CD4-positive, alpha-beta T cell treated with Interleukin-15 for 1 hour (primary cell): ENCODE measurements around the gene HIPK4.
"Not testable (repeated sequence)": the region's sequence is repeated elsewhere in the genome, so short reads cannot be mapped to it uniquely, and the experiment has no call there.

Experiments used
- DNase-seq: peaks from one replicate; pipeline ENCODE4 v3.0.0-alpha.2; 2020

Gene HIPK4

GRCh38 chr19:40415768-40416167 lies 25.8 kb upstream of the HIPK4 start:
- DNase-seq = no peak

- no peak for DNase-seq
Measured at GRCh38 chr19:40414542-40415535, 24.9 kb upstream of the HIPK4 start.

GRCh38 chr19:40413291-40413845 lies 23.4 kb upstream of the HIPK4 start, which contains the start of gene PRX:
TSS of gene PRX (minus strand) at chr19:40413378. CDS start at chr19:40407932, 5,446 bp downstream.
- no peak for DNase-seq

GRCh38 chr19:40412866-40413265 lies 22.9 kb upstream of the HIPK4 start:
- no peak for DNase-seq

GRCh38 chr19:40411958-40412499 lies 22.0 kb upstream of the HIPK4 start:
- no peak for DNase-seq

- DNase-seq = no peak
Measured at GRCh38 chr19:40411125-40411842, 21.3 kb upstream of the HIPK4 start.

GRCh38 chr19:40410030-40410389 lies 20.0 kb upstream of the HIPK4 start:
- no peak for DNase-seq

GRCh38 chr19:40408598-40408925 lies 18.6 kb upstream of the HIPK4 start:
- not testable (repeated sequence) for DNase-seq

- no peak for DNase-seq
Measured at GRCh38 chr19:40407714-40408597, 18.0 kb upstream of the HIPK4 start.

GRCh38 chr19:40403262-40403984 lies 13.4 kb upstream of the HIPK4 start:
- DNase-seq = peak; percentile 88

GRCh38 chr19:40400559-40400958 lies 10.6 kb upstream of the HIPK4 start:
- no peak for DNase-seq

GRCh38 chr19:40398417-40399131 lies 8.6 kb upstream of the HIPK4 start:
- peak; percentile 80 for DNase-seq

GRCh38 chr19:40397568-40397906 lies 7.6 kb upstream of the HIPK4 start:
- no peak for DNase-seq

GRCh38 chr19:40396886-40397567 lies 7.0 kb upstream of the HIPK4 start:
- no peak for DNase-seq

GRCh38 chr19:40395956-40396355 lies 6.0 kb upstream of the HIPK4 start:
- DNase-seq = no peak

GRCh38 chr19:40394816-40395210 lies 4.8 kb upstream of the HIPK4 start:
- no peak for DNase-seq

- DNase-seq = no peak
Measured at GRCh38 chr19:40393894-40394815, 4.2 kb upstream of the HIPK4 start.

- DNase-seq = no peak
Measured at GRCh38 chr19:40392894-40393517, 3.0 kb upstream of the HIPK4 start.

GRCh38 chr19:40392123-40392522 lies 2.1 kb upstream of the HIPK4 start:
- DNase-seq = no peak
